Activated CD8-positive, alpha-beta memory T cell treated with anti-CD3 and anti-CD28 coated beads, Interleukin-2, amount 10 ng/mL, durations not matched to agents 7 days and 5 days (primary cell): ENCODE results near the gene CNIH3. TPM values are rescaled to one million over a fixed set of nuclear protein-coding genes. Genes with fewer than 3 reads are reported as not detected.
"Not testable (repeated sequence)": the region's sequence is repeated elsewhere in the genome, so short reads cannot be mapped to it uniquely, and the experiment has no call there.

Experiments used
- ATAC-seq: fragments of 150-1000 bp; cut with Tn5 transposase; one replicate; pipeline ENCODE4 v1.10.0; 2021; ENCODE audit warnings: moderate library complexity
- CTCF ChIA-PET: fragments of 350-600 bp; sonication (Branson Sonifier 250); formaldehyde crosslinking; loops from one replicate; lab custom pipeline; 2021; ENCODE audit warnings: antibody characterized with exemption; lab: Charles Lee
- DNase-seq: peaks from one replicate; pipeline ENCODE4 v3.0.0-alpha.2; 2020
- H3K27ac Mint-ChIP-seq: one replicate; pipeline ENCODE4 v1.8.0; 2021; ENCODE audit warnings: mild to moderate bottlenecking, mixed read lengths
- H3K27me3 Mint-ChIP-seq: one replicate; pipeline ENCODE4 v1.8.0; 2021; ENCODE audit warnings: mixed read lengths
- H3K36me3 Mint-ChIP-seq: one replicate; pipeline ENCODE4 v1.8.0; 2021; ENCODE audit warnings: mild to moderate bottlenecking, mixed read lengths
- H3K4me1 Mint-ChIP-seq: one replicate; pipeline ENCODE4 v1.8.0; 2021; ENCODE audit warnings: mixed read lengths
- H3K4me3 Mint-ChIP-seq: one replicate; pipeline ENCODE4 v1.8.0; 2021; ENCODE audit warnings: mild to moderate bottlenecking, moderate library complexity, mixed read lengths
- H3K9me3 Mint-ChIP-seq: one replicate; pipeline ENCODE4 v1.8.0; 2022; ENCODE audit warnings: low read depth, mixed read lengths
- total RNA-seq, 2 experiments: library from RNA; stranded (reverse); gene quantifications; one replicate each; pipeline ENCODE4 v1.2.3, GENCODE V29; 2021

CNIH3 gene
- total RNA-seq, 2 experiments from 2014 or later, result 1.1 to 3.6 TPM

GRCh38 chr1:224686140-224686539 is 70.0 kb downstream of the CNIH3 start:
- ATAC-seq, H3K27me3 Mint-ChIP-seq, H3K4me1 Mint-ChIP-seq, H3K36me3 Mint-ChIP-seq, H3K9me3 Mint-ChIP-seq, CTCF ChIA-PET, H3K27ac Mint-ChIP-seq, H3K4me3 Mint-ChIP-seq, DNase-seq: not testable (repeated sequence)

- Mint-ChIP-seq H3K4me1 (peaks cover 6% of the 10 kb centered on the region), H3K27ac (no peak overlapping the region), H3K4me3 (no peak overlapping the region), H3K9me3 (no peaks in the 10 kb centered on the region), H3K36me3 (no peaks in the 10 kb centered on the region), H3K27me3 (peaks cover 2% of the 10 kb centered on the region)
- CTCF ChIA-PET, result interaction anchor here (0.6 to 1.2 kb wide), 4 partner anchors 43 to 174 kb away, joined by 3 to 5 read pairs (median 3); no protein-coding TSS in a partner anchor
- ATAC-seq (no peak), DNase-seq (no peak)
These were observed 71.3 kb downstream of the CNIH3 start for GRCh38 chr1:224687465-224687864.

- H3K4me3 Mint-ChIP-seq, result no peak overlapping the region
- H3K4me1 Mint-ChIP-seq, result peaks cover 6% of the 10 kb centered on the region
- H3K27ac Mint-ChIP-seq, result no peak overlapping the region
- no peaks in the 10 kb centered on the region for H3K36me3 Mint-ChIP-seq
- no peaks in the 10 kb centered on the region for H3K9me3 Mint-ChIP-seq
- CTCF ChIA-PET, result no interaction called here
- DNase-seq (no peak), ATAC-seq (no peak)
- peaks cover 2% of the 10 kb centered on the region for H3K27me3 Mint-ChIP-seq
These were observed 73.3 kb downstream of the CNIH3 start for GRCh38 chr1:224689374-224689773.

- Mint-ChIP-seq H3K4me3 (no peak overlapping the region), H3K9me3 (no peaks in the 10 kb centered on the region), H3K36me3 (no peaks in the 10 kb centered on the region), H3K27me3 (no peaks in the 10 kb centered on the region), H3K4me1 (no peaks in the 10 kb centered on the region), H3K27ac (no peak overlapping the region)
- CTCF ChIA-PET, result no interaction called here
- ATAC-seq (no peak), DNase-seq (no peak)
These were observed 74.5 kb downstream of the CNIH3 start for GRCh38 chr1:224690576-224690975.

GRCh38 chr1:224691148-224691925 is 75.2 kb downstream of the CNIH3 start:
- H3K9me3 Mint-ChIP-seq, result no peaks in the 10 kb centered on the region
- H3K4me1 Mint-ChIP-seq, result no peaks in the 10 kb centered on the region
- ATAC-seq, result no peak
- no peaks in the 10 kb centered on the region for H3K36me3 Mint-ChIP-seq
- DNase-seq, result no peak
- CTCF ChIA-PET, result no interaction called here
- no peak overlapping the region for H3K4me3 Mint-ChIP-seq
- H3K27me3 Mint-ChIP-seq, result no peaks in the 10 kb centered on the region
- H3K27ac Mint-ChIP-seq, result no peak overlapping the region

GRCh38 chr1:224694969-224695368 is 78.9 kb downstream of the CNIH3 start:
- Mint-ChIP-seq H3K4me3 (no peak overlapping the region), H3K9me3 (no peaks in the 10 kb centered on the region), H3K27me3 (no peaks in the 10 kb centered on the region), H3K36me3 (no peaks in the 10 kb centered on the region), H3K4me1 (no peaks in the 10 kb centered on the region), H3K27ac (no peak overlapping the region)
- CTCF ChIA-PET, result no interaction called here
- DNase-seq (no peak), ATAC-seq (no peak)

GRCh38 chr1:224696021-224696420 is 79.9 kb downstream of the CNIH3 start:
- Mint-ChIP-seq H3K27me3 (no peaks in the 10 kb centered on the region), H3K36me3 (no peaks in the 10 kb centered on the region), H3K4me3 (no peak overlapping the region), H3K4me1 (no peaks in the 10 kb centered on the region), H3K9me3 (no peaks in the 10 kb centered on the region), H3K27ac (no peak overlapping the region)
- ATAC-seq, result no peak
- no peak for DNase-seq
- CTCF ChIA-PET, result no interaction called here

- CTCF ChIA-PET, result no interaction called here
- Mint-ChIP-seq H3K4me1 (no peaks in the 10 kb centered on the region), H3K27me3 (no peaks in the 10 kb centered on the region), H3K27ac (no peak overlapping the region), H3K9me3 (no peaks in the 10 kb centered on the region), H3K4me3 (no peak overlapping the region), H3K36me3 (no peaks in the 10 kb centered on the region)
- DNase-seq (no peak), ATAC-seq (no peak)
These were observed 81.0 kb downstream of the CNIH3 start for GRCh38 chr1:224696891-224697765.

- no peak for DNase-seq
- no peaks in the 10 kb centered on the region for H3K9me3 Mint-ChIP-seq
- no peaks in the 10 kb centered on the region for H3K4me1 Mint-ChIP-seq
- no peaks in the 10 kb centered on the region for H3K27me3 Mint-ChIP-seq
- no peak overlapping the region for H3K4me3 Mint-ChIP-seq
- no peaks in the 10 kb centered on the region for H3K36me3 Mint-ChIP-seq
- CTCF ChIA-PET, result interaction anchor here (0.8 kb wide), 1 partner anchor 1081 kb away, joined by 3 read pairs; no protein-coding TSS in a partner anchor
- no peak for ATAC-seq
- H3K27ac Mint-ChIP-seq, result no peak overlapping the region
These were observed 81.9 kb downstream of the CNIH3 start for GRCh38 chr1:224698015-224698451.

GRCh38 chr1:224700918-224701531 is 84.9 kb downstream of the CNIH3 start:
- no peak overlapping the region for H3K4me3 Mint-ChIP-seq
- no peaks in the 10 kb centered on the region for H3K36me3 Mint-ChIP-seq
- no peak for DNase-seq
- no peak overlapping the region for H3K27ac Mint-ChIP-seq
- H3K9me3 Mint-ChIP-seq, result no peaks in the 10 kb centered on the region
- ATAC-seq, result no peak
- CTCF ChIA-PET, result interaction anchor here (0.6 to 1.9 kb wide), 6 partner anchors 13 to 1822 kb away, joined by 3 to 7 read pairs (median 4); no protein-coding TSS in a partner anchor
- no peaks in the 10 kb centered on the region for H3K4me1 Mint-ChIP-seq
- no peaks in the 10 kb centered on the region for H3K27me3 Mint-ChIP-seq

- Mint-ChIP-seq H3K9me3 (no peaks in the 10 kb centered on the region), H3K27me3 (no peaks in the 10 kb centered on the region), H3K36me3 (no peaks in the 10 kb centered on the region), H3K27ac (no peak overlapping the region), H3K4me3 (no peak overlapping the region), H3K4me1 (no peaks in the 10 kb centered on the region)
- no peak for ATAC-seq
- DNase-seq, result no peak
- CTCF ChIA-PET, result no interaction called here
These were observed 87.6 kb downstream of the CNIH3 start for GRCh38 chr1:224703702-224704101.

- CTCF ChIA-PET, result no interaction called here
- ATAC-seq, result no peak
- no peak for DNase-seq
- Mint-ChIP-seq H3K36me3 (no peaks in the 10 kb centered on the region), H3K4me1 (no peaks in the 10 kb centered on the region), H3K4me3 (no peak overlapping the region), H3K9me3 (no peaks in the 10 kb centered on the region), H3K27ac (no peak overlapping the region), H3K27me3 (no peaks in the 10 kb centered on the region)
These were observed 88.1 kb downstream of the CNIH3 start for GRCh38 chr1:224704107-224704735.

- CTCF ChIA-PET, result interaction anchor here (0.6 kb wide), 1 partner anchor 152 kb away, joined by 3 read pairs; no protein-coding TSS in a partner anchor
- Mint-ChIP-seq H3K4me3 (no peak overlapping the region), H3K4me1 (no peaks in the 10 kb centered on the region), H3K27me3 (peaks cover under 1% of the 10 kb centered on the region), H3K27ac (no peak overlapping the region), H3K36me3 (no peaks in the 10 kb centered on the region), H3K9me3 (no peaks in the 10 kb centered on the region)
- DNase-seq, result no peak
- ATAC-seq, result no peak
These were observed 89.5 kb downstream of the CNIH3 start for GRCh38 chr1:224705578-224705977.
